Inferior parietal cortex (tissue), 1 donor: ENCODE data around the gene BCAS3.

Experiments
- DNase-seq: peaks from one replicate; pipeline ENCODE4 v3.0.0-alpha.2; 2016; ENCODE audit errors: extremely low spot score

BCAS3 gene

DNA sequence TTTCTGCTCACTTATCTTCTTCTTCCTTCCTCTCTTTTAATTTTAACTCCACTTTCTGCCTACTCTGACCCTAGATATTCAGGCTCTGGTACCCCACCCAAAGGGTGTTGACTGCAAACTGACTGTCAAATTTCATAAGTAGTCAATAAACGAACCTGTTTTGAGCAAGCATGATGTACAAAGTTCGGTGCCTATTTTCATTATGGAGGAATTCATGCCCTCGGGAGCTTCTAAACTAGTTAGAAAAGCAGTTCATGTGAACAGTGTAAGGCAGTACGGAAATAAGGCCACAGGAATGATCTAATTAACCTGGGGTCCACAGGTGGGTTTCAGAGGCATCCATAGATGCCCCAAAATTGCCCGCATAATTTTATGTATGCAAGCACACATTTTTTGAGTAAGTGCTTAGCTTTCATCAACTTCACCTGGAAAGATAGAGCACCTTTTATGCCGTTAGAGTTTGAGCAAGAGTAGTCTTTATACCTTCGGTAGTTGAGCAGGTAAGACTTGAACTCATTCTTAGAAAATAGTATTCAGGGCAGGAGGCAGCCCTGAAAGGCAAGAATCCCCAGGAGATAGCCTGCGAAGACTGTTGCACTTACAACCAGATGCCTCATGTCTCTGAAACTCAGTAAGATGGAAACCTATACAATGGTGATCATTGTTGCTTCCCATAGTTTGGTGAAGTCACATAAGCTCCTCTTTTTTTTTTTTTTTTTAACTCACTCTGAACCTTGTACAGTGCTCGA lies 685.4 kb downstream of the BCAS3 start:
- no peak for DNase-seq

- no peak for DNase-seq
Observed at GRCh38 chr17:61363601-61364462, 686.2 kb downstream of the BCAS3 start.

DNA sequence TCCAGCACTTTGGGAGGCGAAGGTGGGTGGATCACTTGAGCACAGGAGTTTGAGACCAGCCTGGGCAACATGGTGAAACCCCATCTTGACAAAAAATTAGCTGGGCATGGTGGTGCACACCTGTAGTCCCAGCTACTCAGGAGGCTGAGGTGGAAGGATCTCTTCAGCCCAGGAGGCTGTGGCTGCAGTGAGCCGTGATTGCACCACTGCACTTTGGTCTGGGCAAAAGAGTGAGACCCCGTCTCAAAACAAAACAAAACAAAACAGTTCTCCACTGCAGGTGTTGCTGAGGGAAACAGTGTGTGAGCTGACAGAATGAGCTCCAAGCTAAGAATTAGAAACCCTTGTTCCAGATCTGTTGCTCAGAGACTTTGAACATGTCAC lies 686.8 kb downstream of the BCAS3 start:
- DNase-seq, result no peak

GRCh38 chr17:61366076-61366714 lies 688.5 kb downstream of the BCAS3 start:
- DNase-seq, result no peak

- no peak for DNase-seq
Observed at GRCh38 chr17:61366715-61367413, 689.2 kb downstream of the BCAS3 start.

DNA sequence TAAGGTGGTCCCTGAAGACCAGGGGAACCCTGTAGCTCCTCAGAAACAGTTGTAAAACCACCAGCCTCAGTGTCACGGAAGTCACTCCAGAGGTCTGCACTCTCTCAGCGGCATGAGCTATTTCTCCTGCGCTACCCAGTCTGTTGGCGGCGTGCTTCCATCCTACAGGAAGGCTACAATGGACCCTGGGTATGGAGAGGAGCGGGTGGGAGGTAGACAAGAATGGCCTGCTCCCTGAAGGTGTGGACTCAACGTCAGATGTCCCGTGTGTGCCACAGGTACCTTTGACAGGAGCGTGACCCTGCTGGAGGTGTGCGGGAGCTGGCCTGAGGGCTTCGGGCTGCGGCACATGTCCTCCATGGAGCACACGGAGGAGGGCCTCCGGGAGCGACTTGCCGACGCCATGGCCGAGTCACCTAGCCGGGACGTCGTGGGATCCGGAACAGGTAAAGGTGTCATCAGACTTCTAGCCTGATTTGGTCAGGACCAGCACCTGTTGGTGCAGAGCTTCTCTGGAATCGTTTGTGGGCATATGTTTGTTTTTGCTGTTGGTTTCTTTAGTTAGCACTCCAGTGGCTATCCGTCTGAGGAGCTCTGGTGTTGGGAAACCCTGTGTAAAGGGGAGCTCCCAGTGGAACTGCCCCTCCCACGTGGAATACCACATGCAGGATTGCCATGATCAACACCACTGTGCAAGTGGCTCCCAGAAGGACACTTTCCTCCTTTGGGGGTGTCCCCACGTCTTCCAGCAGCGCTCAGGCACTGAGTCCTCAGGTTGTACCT lies 690.6 kb downstream of the BCAS3 start:
- DNase-seq, result no peak

GRCh38 chr17:61368832-61369450 lies 691.3 kb downstream of the BCAS3 start:
- DNase-seq, result no peak

- no peak for DNase-seq
Observed at GRCh38 chr17:61369751-61370150, 692.1 kb downstream of the BCAS3 start.

DNA sequence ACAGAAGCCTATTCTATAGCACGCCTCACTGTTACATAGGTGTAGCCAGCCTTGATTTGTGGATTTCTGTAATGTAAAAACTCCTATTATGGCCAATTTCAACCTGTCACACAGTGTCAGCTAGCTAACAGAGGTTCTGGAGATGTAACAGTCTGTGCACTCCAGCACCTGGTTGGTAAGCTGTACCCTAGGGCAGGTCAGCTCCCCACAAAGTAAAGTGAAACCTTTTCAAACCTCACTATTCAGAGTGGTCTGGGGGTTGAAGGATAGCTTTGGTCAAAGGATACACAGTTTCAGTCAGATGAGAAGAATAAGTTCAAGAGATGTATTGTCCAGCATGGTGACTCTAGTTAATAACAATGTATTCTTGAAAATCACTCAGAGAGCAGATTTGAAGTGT lies 693.5 kb downstream of the BCAS3 start:
- DNase-seq, result no peak

DNA sequence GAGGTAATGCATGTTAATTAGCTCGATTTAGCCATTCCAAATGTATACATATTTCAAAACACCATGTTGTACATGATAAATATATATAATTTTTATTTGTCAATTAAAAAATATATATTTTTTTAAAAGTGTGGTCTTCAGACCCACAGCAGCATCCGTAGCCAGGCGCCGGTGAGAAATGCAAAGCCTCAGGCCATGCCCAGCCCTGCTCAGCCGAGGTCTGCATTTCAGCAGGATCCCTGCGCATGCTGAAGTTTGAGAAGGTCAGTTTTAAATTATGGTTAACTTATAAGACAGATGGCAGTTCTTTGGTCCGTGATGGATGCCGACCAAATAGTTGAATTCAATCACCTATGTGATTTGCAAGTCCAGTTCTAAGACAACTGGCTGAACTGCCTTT lies 694.0 kb downstream of the BCAS3 start:
- no peak for DNase-seq

DNA sequence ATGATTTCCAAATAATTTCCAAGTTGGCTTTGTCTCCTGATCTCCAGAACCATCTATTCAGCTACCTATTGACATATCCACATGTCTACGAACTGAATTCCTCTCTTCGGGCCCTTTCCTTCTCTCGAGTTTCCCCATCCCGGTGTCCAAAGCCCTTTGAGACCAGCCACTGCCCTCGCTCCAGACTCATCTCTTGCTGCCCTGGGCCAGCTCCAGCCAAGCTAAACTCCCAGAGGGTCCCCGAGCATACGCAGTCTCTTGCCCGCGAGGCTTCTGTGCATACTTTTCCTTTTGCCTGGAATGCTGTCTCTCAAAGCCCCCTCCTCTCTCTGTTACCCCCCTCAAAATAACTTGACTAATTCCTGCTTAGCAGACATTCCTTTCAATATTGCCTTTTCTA lies 694.8 kb downstream of the BCAS3 start:
- no peak for DNase-seq

DNA sequence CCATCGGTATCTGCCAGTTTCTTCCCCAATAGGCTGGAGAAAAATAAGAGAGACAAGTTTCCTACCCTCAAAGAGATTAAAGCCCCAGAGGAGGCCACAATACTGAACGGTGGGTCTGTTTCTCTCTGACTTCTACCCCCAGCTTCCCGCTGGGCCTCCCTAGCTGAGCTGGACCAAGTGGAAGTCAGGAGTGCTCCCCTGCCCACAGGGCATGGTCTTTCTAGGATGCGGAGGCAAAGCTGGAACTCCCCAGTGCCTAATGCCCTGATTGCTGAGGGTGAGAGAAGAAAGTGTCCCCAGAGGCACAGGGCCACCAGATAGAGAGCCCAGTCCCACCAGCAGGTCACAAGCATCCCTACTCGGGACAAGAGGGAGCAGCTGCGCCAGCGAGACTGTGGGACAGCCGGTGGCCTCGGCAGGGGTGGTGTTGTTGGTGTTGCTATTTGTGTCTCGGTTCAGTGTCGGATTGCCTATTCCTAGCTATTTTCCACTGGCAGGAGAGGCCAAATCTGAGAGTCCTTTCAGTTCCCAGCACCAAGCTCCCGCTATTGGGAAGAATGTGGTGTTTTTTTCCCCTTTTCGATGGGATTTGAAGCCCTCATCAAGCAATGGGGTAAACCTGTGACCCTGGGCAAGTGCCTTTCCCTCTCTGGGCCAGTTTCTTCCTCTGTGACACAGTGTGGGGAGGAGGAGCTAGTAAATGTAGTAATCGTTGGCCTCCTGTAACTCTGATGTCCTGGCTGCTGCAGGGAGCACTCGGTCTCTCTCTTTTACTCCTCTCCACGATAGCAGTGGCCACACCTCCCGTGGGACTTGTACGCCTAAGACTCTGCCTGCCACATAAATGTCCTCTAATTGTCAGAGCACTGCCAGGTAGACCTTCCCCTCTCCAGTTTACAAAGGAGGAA lies 699.5 kb downstream of the BCAS3 start:
- DNase-seq, result no peak

DNA sequence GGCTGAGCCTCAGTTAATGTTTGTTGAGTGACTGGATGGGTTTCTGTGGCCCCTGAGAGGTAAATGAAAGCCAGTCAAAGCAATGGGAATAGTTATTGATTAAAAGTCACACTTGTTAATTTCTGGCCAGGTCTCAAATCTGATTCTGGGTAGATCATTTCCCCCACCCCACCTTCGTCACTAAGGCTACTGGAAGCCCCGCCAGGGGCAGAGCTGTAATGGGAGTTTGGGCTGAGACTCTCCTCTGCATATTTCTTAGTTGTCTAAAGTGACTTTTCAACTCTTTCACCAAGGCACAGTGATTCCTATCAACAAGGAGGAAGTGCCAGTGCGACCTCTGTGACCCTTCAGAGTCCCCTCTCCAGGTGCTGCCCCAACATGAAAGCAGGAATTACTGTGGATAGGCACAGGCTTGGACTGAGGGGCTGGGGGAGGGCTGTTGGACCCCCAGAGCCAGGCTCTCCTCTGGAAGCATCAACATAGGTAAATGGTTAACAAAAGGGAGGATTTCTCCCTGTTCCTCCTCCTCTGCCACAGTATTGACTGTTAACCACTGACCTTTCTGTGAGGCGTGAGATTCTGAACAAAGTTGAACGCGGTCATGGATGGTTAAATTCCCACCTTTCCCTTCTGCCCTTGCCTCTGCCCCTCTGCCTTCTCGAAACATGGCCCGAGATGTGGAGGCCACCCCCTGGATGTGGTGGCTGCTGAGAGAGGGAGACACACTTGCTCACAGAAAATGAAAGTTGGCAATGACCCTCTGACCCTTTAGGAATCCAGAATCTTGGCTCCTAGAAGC lies 701.2 kb downstream of the BCAS3 start:
- DNase-seq, result no peak

- no peak for DNase-seq
Observed at GRCh38 chr17:61379457-61380216, 702.0 kb downstream of the BCAS3 start.

DNA sequence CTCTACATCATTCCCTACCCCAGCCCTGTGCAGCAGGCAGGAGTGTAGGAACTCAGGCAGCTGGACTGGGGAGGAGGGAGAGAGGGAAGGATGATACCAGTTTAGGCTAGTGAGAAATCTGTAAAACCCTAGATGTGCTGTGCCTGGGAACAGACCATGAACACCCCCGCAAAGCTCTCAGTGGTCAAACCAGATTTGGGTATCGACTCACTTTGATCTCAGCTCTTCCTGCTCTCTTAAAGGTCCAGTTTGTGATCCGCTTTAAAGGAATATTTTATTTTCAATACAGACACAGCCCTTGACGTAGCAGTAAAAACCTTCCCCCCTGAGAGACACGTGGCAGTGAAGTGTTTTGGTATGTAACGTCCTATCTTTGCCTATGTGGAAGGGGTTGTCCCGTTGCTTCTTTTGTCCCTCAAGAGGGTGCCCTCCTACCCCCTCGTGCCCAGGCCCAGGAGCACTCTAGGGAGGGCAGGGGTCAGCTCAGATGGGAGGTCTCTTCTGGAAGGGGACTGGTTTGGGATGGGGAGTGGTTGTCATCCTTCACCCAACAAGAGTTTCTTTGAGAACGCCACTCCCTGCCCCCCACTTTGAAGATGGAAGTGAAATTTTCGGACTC lies 702.7 kb downstream of the BCAS3 start:
- DNase-seq, result no peak

DNA sequence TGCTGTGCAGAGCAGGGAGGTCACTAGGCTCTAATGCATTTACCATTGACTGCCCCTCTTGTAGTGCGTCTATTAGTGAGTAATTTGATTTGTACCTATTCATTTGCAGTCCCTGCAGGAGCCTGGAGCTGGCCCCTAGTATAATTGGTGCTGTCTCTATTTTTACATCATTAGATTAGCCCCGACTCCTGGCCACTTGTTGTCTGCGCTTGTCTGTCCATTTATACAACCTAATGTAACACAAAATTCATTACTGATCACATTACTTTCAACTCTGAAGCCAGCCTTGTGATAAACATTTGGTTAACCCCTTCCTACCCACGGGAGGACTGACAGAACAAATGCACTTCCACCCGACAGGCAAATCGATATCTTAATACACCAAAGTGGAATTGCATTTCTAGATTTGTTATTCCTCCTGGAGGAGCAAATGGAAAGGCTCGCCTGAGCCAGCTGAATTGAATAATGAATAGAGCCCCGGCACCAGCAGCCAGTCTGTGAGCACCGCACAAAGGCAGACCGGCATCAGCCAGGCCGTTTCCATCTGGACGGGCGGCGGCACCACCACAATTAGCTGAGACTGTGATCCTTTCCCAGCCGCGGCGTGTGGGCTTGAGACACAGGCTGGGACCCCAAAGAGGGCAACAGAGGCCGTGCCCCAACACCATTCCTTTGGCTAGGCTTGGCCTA lies 703.3 kb downstream of the BCAS3 start:
- DNase-seq, result no peak

DNA sequence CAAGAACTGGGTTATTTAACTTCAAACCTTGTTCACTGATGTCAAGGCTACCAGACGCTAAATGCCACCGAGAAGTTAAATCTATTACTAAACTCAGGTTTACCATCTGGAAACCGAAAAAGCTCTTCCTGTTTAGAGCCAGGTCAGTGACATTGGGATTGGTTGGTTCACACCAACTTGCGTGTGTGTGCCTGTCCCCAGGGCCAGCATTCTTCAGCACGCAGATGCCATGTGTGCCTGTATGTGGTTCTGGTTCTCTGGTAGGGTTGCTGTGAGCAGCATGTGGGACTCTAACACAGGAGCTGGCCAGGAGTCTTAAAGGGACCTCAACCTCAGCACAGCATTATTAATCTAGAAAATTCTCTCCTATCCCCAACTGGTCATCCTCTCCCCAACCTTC lies 703.9 kb downstream of the BCAS3 start:
- DNase-seq, result no peak
